Measurements from ENCODE around the gene PRDM4. TPM values are rescaled to one million over a fixed set of nuclear protein-coding genes. Genes with fewer than 3 reads are reported as not detected.
"Not testable (repeated sequence)": the region's sequence is repeated elsewhere in the genome, so short reads cannot be mapped to it uniquely, and the experiment has no call there.

The PRDM4 gene
- total and polyA plus RNA-seq, 2 donors from 2014 or later, result 18.4 to 37.2 TPM

- intact Hi-C loops (cut with DNase I), result no loop called here
- H3K27me3 ChIP-seq (ENCODE audit: control insufficient read depth, insufficient read depth, low read length), result no peaks in the 10 kb centered on the region
- no peak for TF ChIP-seq CTCF (IDR thresholded peaks at IDR 0.05; ENCODE audit: borderline replicate concordance, extremely low read depth, insufficient read depth)
- peaks cover 6 to 17% (median 9%) of the 10 kb centered on the region in 3 donors for H3K36me3 ChIP-seq (ENCODE audit: control insufficient read depth in 2 of 3, insufficient read depth in 3 of 3, low read length in 3 of 3)
- no peaks in the 10 kb centered on the region for H3K9me3 ChIP-seq (ENCODE audit: control insufficient read depth in 2 of 3, insufficient read depth in 1 of 3, low read length in 3 of 3)
- no peak overlapping the region for H3K4me3 ChIP-seq (ENCODE audit: low read length in 3 of 3)
- H3K4me1 ChIP-seq (ENCODE audit: control insufficient read depth in 2 of 3, insufficient read depth in 2 of 3, low read depth in 1 of 3, low read length in 3 of 3), result peaks cover 0 to 4% (median 0%) of the 10 kb centered on the region in 3 donors
- no peak overlapping the region for H3K9ac ChIP-seq (ENCODE audit: low read length in 3 of 3)
- FAIRE-seq, result no peak
- H3K27ac ChIP-seq (ENCODE audit: low read depth in 2 of 2, low read length in 2 of 2), result peak overlapping the region in 1 of 2 donors; percentile 20
- DNase-seq, result peak in 1 of 5 donors; percentile 5
Observed at GRCh38 chr12:107730618-107731341, 30.2 kb downstream of the PRDM4 start.

GRCh38 chr12:107727742-107728141, 33.2 kb downstream of the PRDM4 start:
- H3K36me3 ChIP-seq (ENCODE audit: control insufficient read depth in 2 of 3, insufficient read depth in 3 of 3, low read length in 3 of 3); H3K4me1 ChIP-seq (ENCODE audit: control insufficient read depth in 2 of 3, insufficient read depth in 2 of 3, low read depth in 1 of 3, low read length in 3 of 3); H3K9me3 ChIP-seq (ENCODE audit: control insufficient read depth in 2 of 3, insufficient read depth in 1 of 3, low read length in 3 of 3); intact Hi-C loops (cut with DNase I); H3K9ac ChIP-seq (ENCODE audit: low read length in 3 of 3); FAIRE-seq; H3K27ac ChIP-seq (ENCODE audit: low read depth in 2 of 2, low read length in 2 of 2); H3K4me3 ChIP-seq (ENCODE audit: low read length in 3 of 3); DNase-seq; H3K27me3 ChIP-seq (ENCODE audit: control insufficient read depth, insufficient read depth, low read length): not testable (repeated sequence)

- H3K4me3 ChIP-seq (ENCODE audit: low read length in 3 of 3); H3K27ac ChIP-seq (ENCODE audit: low read depth in 2 of 2, low read length in 2 of 2); H3K4me1 ChIP-seq (ENCODE audit: control insufficient read depth in 2 of 3, insufficient read depth in 2 of 3, low read depth in 1 of 3, low read length in 3 of 3); H3K9me3 ChIP-seq (ENCODE audit: control insufficient read depth in 2 of 3, insufficient read depth in 1 of 3, low read length in 3 of 3); H3K9ac ChIP-seq (ENCODE audit: low read length in 3 of 3); H3K36me3 ChIP-seq (ENCODE audit: control insufficient read depth in 2 of 3, insufficient read depth in 3 of 3, low read length in 3 of 3); DNase-seq; intact Hi-C loops (cut with DNase I); FAIRE-seq; H3K27me3 ChIP-seq (ENCODE audit: control insufficient read depth, insufficient read depth, low read length): not testable (repeated sequence)
Observed at GRCh38 chr12:107727327-107727726, 33.6 kb downstream of the PRDM4 start.

- no peak overlapping the region for H3K9ac ChIP-seq (ENCODE audit: low read length in 3 of 3)
- no peak for FAIRE-seq
Observed at GRCh38 chr12:107718606-107719005, 42.3 kb downstream of the PRDM4 start.

More at GRCh38 chr12:107718606-107719005, 42.3 kb downstream of the PRDM4 start:
- DNase-seq, result no peak
- Histone ChIP-seq H3K36me3 (ENCODE audit: control insufficient read depth in 2 of 3, insufficient read depth in 3 of 3, low read length in 3 of 3) (peaks cover 0 to 2% (median 1%) of the 10 kb centered on the region in 3 donors), H3K4me1 (ENCODE audit: control insufficient read depth in 2 of 3, insufficient read depth in 2 of 3, low read depth in 1 of 3, low read length in 3 of 3) (no peaks in the 10 kb centered on the region), H3K4me3 (ENCODE audit: low read length in 3 of 3) (no peak overlapping the region), H3K27me3 (ENCODE audit: control insufficient read depth, insufficient read depth, low read length) (no peaks in the 10 kb centered on the region), H3K9me3 (ENCODE audit: control insufficient read depth in 2 of 3, insufficient read depth in 1 of 3, low read length in 3 of 3) (no peaks in the 10 kb centered on the region), H3K27ac (ENCODE audit: low read depth in 2 of 2, low read length in 2 of 2) (no peak overlapping the region)
- intact Hi-C loops (cut with DNase I), result no loop called here
- no peak for TF ChIP-seq CTCF (IDR thresholded peaks at IDR 0.05; ENCODE audit: borderline replicate concordance, extremely low read depth, insufficient read depth)
